HL-60/S4 treated with retinoic acid at 250 ng/mL for 4 days and 3 days (cell line): Measurements from ENCODE around the gene ITGB1BP1.

Experiments
- in situ Hi-C: fragments of 300-500 bp; cut with MboI; formaldehyde crosslinking; loops from 2 replicates; pipeline ENCODE4 v1.7.0; 2022; ENCODE audit warnings: low sequenced_read_pairs

Gene ITGB1BP1

DNA sequence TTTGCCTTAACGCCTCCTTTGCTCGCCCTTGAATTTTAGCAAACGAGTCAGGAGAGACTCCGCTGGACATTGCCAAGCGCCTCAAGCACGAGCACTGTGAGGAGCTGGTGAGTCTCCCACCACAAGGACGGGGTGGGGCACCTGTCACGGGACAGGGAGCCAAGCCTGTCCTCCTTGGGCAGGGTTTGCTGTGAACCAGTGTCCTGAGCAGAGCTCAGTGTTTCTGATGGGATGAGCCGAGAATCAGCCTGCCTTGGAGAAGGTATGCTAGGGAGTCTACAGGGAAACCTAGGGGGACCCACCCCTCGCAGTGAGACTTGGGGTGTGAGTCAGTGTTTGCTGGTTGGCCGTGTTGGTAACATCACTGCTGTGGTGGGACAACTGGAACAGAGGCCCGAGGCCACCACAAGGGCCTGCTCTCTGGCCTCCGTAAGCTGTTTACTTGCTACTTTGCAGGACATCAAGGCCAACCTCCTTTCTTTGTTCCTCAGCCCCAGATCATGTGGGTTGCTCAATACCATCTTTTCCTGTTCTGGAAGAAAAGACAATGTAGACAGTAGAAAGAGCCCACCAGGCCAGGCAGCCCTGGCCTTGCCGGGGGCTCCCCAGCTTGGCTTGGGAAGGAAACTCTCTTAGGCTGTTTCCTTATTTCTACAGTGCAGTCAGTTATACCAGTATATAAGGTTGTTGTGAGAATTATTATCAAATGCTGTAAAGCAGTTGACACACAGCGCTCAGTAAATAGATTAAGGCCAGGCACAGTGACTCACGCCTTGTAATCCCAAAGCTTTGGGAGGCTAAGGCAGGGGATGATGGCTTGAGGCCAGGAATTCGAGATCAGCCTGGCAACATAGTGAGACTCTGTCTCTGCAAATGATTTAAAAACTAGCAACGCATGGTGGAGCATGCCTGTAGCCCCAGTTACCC is 42.4 kb downstream of the ITGB1BP1 start:
- in situ Hi-C loops: no loop called here

DNA sequence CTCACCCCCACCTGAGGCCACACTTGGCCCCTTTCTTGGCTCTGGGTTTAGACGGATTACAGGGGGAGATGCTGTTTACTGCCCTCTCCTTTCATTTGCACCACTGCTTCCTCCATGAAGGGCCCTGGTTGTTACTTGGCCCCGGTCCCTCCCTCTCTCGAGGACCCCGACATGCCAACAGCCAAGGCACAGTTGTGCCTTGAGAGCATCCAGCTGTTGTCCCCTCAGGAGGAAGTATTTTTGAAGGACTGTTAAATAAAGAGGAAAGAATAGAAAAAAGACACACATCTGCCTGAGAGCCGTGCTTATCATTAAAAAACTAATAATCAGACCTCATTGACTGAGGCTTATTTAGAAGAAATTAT is 44.0 kb downstream of the ITGB1BP1 start:
- in situ Hi-C loops: no loop called here

DNA sequence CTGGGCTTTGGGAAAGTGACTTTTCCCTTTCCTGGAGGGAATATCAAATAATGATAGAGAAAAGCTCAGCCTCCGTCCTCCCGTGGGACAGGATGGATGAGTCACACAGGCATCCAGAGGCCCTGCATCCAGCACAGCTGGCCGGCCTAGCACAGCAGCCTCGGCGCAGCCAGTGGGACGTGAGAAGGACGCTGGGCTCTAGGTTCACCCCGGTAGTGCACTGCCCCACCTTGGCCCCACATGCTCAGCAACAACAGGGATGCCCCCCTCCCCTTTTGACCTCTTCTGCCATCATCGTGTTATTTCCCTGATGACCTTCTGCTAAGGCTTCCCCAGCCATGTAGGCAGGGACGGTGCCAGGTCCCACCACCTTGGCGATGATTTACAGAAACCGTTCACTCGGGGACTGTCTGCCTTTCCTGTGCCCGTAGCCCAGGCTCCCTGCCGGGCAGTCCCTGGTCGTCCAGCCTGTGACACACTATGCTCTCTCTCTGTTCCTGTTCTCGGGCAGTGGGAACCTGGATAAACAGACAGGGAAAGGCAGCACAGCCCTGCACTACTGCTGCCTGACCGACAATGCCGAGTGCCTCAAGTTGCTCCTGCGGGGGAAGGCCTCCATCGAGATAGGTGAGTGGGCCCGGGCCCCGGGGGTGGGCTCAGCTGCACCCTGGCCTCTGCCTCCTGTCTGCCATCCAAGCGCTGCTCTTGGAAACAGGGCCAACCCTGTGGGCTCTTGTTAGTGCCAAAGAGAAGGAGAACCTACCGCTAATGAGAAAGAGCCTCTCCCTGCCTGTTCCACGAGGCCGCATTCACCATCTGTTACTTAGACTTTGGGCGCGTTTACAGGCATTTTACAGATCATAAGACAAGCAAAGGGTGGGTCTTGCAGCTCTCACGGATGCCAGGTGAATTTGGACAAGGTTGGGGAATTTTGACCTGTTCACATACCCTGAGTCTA is 44.6 kb downstream of the ITGB1BP1 start:
- in situ Hi-C loops: no loop called here

GRCh38 chr2:9377461-9378097 is 45.7 kb downstream of the ITGB1BP1 start:
- in situ Hi-C loops: no loop called here

- in situ Hi-C loops: no loop called here
Observed at GRCh38 chr2:9375857-9376428, 47.4 kb downstream of the ITGB1BP1 start.

GRCh38 chr2:9374071-9374730 is 49.1 kb downstream of the ITGB1BP1 start:
- in situ Hi-C loops: no loop called here

- in situ Hi-C loops: no loop called here
Observed at GRCh38 chr2:9373476-9373875, 49.9 kb downstream of the ITGB1BP1 start.

DNA sequence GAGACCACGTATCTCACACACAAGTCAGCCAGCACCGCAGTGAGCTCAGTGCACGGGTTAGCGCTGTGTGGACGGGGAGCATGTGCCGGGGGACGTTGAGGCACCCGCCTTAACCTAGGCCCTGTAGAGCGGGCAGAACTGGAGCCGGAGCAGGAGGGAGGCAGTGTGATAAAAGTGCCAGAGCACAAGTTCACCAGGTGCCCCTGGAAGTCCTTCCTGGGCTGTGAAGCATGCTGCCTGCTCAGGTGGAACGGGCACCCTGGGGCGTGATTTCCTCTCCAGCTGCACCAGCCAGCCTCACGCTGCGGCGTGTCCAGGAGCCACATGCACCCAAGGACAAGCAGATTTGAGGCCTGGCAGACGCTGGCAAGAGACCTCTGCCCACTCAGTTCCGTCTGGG is 50.3 kb downstream of the ITGB1BP1 start:
- in situ Hi-C loops: no loop called here

- in situ Hi-C loops: no loop called here
Observed at GRCh38 chr2:9370746-9371145, 52.6 kb downstream of the ITGB1BP1 start.

DNA sequence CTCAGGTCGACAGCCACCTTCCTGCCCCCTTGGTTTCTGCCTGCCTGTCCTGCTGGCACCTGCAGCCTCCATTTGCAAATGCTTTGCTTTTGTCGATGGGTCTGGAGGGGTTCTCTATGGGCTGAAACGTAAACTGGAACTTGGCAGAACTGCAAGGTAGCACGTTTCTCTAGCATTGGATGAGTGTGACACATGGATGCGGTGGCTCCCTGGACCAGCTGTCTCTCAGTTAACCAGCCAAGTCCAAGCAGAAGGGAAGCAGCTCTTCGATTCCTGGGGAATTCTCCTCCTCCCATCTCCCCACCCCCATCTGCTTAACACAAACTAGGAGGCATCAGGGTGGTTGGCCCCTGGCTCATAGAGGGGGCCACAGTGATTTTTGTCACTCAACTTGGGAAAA is 57.3 kb downstream of the ITGB1BP1 start:
- in situ Hi-C loops: no loop called here

- in situ Hi-C loops: no loop called here
Observed at GRCh38 chr2:9365498-9366019, 57.8 kb downstream of the ITGB1BP1 start.

- in situ Hi-C loops: no loop called here
Observed at GRCh38 chr2:9364791-9365497, 58.4 kb downstream of the ITGB1BP1 start.

GRCh38 chr2:9364373-9364772 is 59.0 kb downstream of the ITGB1BP1 start:
- in situ Hi-C loops: no loop called here

- in situ Hi-C loops: no loop called here
Observed at GRCh38 chr2:9360701-9361100, 62.6 kb downstream of the ITGB1BP1 start.

GRCh38 chr2:9360110-9360509 is 63.2 kb downstream of the ITGB1BP1 start:
- in situ Hi-C loops: no loop called here

GRCh38 chr2:9359463-9359862 is 63.9 kb downstream of the ITGB1BP1 start:
- in situ Hi-C loops: no loop called here

DNA sequence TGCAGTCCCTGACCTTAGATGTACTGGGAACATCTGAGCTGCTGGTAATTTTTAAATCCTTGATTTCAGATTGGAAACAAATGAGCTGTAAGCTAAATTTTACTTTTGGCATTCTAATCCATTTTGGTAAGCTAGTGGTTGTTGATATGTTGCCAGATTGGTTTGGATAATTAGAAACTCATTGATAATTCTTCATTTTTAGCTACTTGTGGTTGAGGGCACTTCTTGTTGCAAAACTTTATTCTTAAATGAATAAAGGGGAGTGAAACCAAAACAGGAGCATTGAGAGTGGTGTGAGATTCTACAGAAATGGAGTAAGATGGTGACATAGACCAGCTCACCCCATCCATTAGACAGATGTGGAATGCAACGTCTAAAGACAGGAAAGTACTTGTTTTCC is 64.5 kb downstream of the ITGB1BP1 start:
- in situ Hi-C loops: no loop called here

- in situ Hi-C loops: no loop called here
Observed at GRCh38 chr2:9356261-9356660, 67.1 kb downstream of the ITGB1BP1 start.

- in situ Hi-C loops: no loop called here
Observed at GRCh38 chr2:9355716-9356115, 67.6 kb downstream of the ITGB1BP1 start.
